Activated naive CD4-positive, alpha-beta T cell treated with anti-CD3 and anti-CD28 coated beads for 36 hours (primary cell): ENCODE results near the gene HOMER1. TPM values are rescaled to one million over a fixed set of nuclear protein-coding genes. Genes with fewer than 3 reads are reported as not detected.

ENCODE experiments used
- total RNA-seq, 2 experiments: library from RNA; stranded (reverse); gene quantifications; one replicate each; pipeline ENCODE4 v1.2.3, GENCODE V29; 2021

HOMER1 gene
- total RNA-seq, 2 experiments from 2014 or later: 3.9 to 5.3 TPM

Other genes with a start within 250 kb of the HOMER1 start
- 10 to 100 TPM; 64.0 to 70.1 TPM for gene TENT2, start 98.3 kb upstream of the HOMER1 start, total RNA-seq
- gene CMYA5, start 175.7 kb upstream of the HOMER1 start, total RNA-seq: under 1 TPM; 0.05 to 0.07 TPM